K562 (cell line): Measurements from ENCODE around the gene RGS17. TPM values are rescaled to one million over a fixed set of nuclear protein-coding genes. Genes with fewer than 3 reads are reported as not detected.
A peak's percentile ranks its signal among the peaks of the same experiment; 100 is the strongest.

Experiments
- BCL6 ChIP-seq: fragments of 250-450 bp; sonication (Bioruptor Pico); IDR thresholded peaks from 2 replicates; pipeline ENCODE4 v1.4.0; 2020
- CHAMP1 ChIP-seq: fragments of 450-650 bp; IDR thresholded peaks from 2 replicates; pipeline ENCODE4 v1.6.1; 2016; ENCODE audit warnings: mild to moderate bottlenecking
- CREM ChIP-seq: IDR thresholded peaks from 2 replicates; pipeline ENCODE4 v1.6.1; 2014; ENCODE audit warnings: antibody characterized with exemption, low read depth
- CTCF ChIP-seq, 3 experiments: IDR thresholded peaks in 2 of 3; conservative IDR thresholded peaks in 1 of 3; 2 replicates each; pipeline ENCODE4 v1.5.1; 2011 to 2012; ENCODE audit warnings: low read length in 3 of 3, mild to moderate bottlenecking in 3 of 3, control low read depth in 2 of 3, improper control_type of control experiment in 1 of 3, inconsistent platforms in 1 of 3, low read depth in 1 of 3, mixed read lengths in 1 of 3, moderate library complexity in 1 of 3; ENCODE audit not compliant: insufficient read depth in 2 of 3
- ETV6 ChIP-seq, 3 experiments: fragments of 150-350 bp in 1 of 3; sonication (generic) in 1 of 3; formaldehyde crosslinking in 1 of 3; IDR thresholded peaks; 2 replicates each; pipeline versions ENCODE4 v1.6.1 to v1.8.0; 2014 to 2022; ENCODE audit warnings: borderline replicate concordance in 2 of 3, low read depth in 2 of 3, antibody characterized with exemption in 1 of 3, low read length in 1 of 3, mild to moderate bottlenecking in 1 of 3, missing genetic modification reagents in 1 of 3
- FIP1L1 ChIP-seq: fragments of 200-400 bp; formaldehyde crosslinking; IDR thresholded peaks from 2 replicates; pipeline ENCODE4 v1.6.1; 2018; ENCODE audit warnings: mild to moderate bottlenecking, low read depth, low read length; ENCODE audit not compliant: poor library complexity, severe bottlenecking
- FOXO4 ChIP-seq: fragments of 450-650 bp; formaldehyde crosslinking; IDR thresholded peaks from 2 replicates; pipeline ENCODE4 v1.4.0; 2020; ENCODE audit warnings: mild to moderate bottlenecking, moderate library complexity
- HNRNPLL ChIP-seq: fragments of 200-400 bp; formaldehyde crosslinking; IDR thresholded peaks from 2 replicates; pipeline ENCODE4 v1.6.1; 2017; ENCODE audit warnings: low read length, low read depth, mild to moderate bottlenecking; ENCODE audit not compliant: poor library complexity, severe bottlenecking
- LEF1 ChIP-seq: fragments of 450-650 bp; IDR thresholded peaks from 2 replicates; pipeline ENCODE4 v1.6.1; 2016; ENCODE audit warnings: mild to moderate bottlenecking
- MCM7 ChIP-seq, 2 experiments: fragments of 450-650 bp; IDR thresholded peaks; 2 replicates each; pipeline ENCODE4 v1.6.1; 2016 to 2018
- NELFE ChIP-seq: IDR thresholded peaks from 2 replicates; pipeline ENCODE4 v1.6.1; 2011; ENCODE audit warnings: mild to moderate bottlenecking; ENCODE audit not compliant: insufficient read depth, insufficient read length
- PHTF2 ChIP-seq: fragments of 250-450 bp; sonication (Bioruptor Pico); IDR thresholded peaks from 2 replicates; pipeline ENCODE4 v1.5.0; 2021; ENCODE audit warnings: mild to moderate bottlenecking
- POLR2A ChIP-seq: fragments of 450-650 bp; conservative IDR thresholded peaks from 2 replicates; pipeline ENCODE4 v1.6.1; 2016
- RUNX1 ChIP-seq: sonication (generic); IDR thresholded peaks from 2 replicates; pipeline ENCODE4 v1.6.1; 2016; ENCODE audit warnings: antibody characterized with exemption, low read depth
- SFPQ ChIP-seq: fragments of 200-400 bp; formaldehyde crosslinking; IDR thresholded peaks from 2 replicates; pipeline ENCODE4 v1.6.1; 2017; ENCODE audit warnings: mild to moderate bottlenecking, low read depth, low read length, moderate library complexity
- U2AF1 ChIP-seq: fragments of 200-400 bp; formaldehyde crosslinking; optimal IDR thresholded peaks from 2 replicates; pipeline ENCODE3; 2017; ENCODE audit warnings: mild to moderate bottlenecking, low read depth, low read length, moderate library complexity
- U2AF2 ChIP-seq: fragments of 200-400 bp; formaldehyde crosslinking; optimal IDR thresholded peaks from 2 replicates; pipeline ENCODE3; 2017; ENCODE audit warnings: low read depth, mild to moderate bottlenecking, low read length
- ZKSCAN3 ChIP-seq: fragments of 250-450 bp; sonication (Bioruptor Pico); IDR thresholded peaks from 2 replicates; pipeline ENCODE4 v1.4.0; 2020
- ZNF12 ChIP-seq: sonication (generic); formaldehyde crosslinking; IDR thresholded peaks from 2 replicates; pipeline ENCODE4 v1.4.0; 2020; ENCODE audit warnings: mild to moderate bottlenecking, missing genetic modification reagents
- ZNF174 ChIP-seq: fragments of 250-450 bp; sonication (Bioruptor Pico); IDR thresholded peaks from 2 replicates; pipeline ENCODE4 v1.4.0; 2020; ENCODE audit warnings: mild to moderate bottlenecking
- ZNF707 ChIP-seq: fragments of 250-450 bp; sonication (Bioruptor Pico); conservative IDR thresholded peaks from 2 replicates; pipeline ENCODE4 v1.8.0; 2022; ENCODE audit warnings: inconsistent platforms, mild to moderate bottlenecking, moderate library complexity
- polyA plus RNA-seq, 8 experiments: library from polyadenylated mRNA; depleted of rRNA in 4 of 8; stranded (reverse) in 5 of 8; unstranded in 3 of 8; fragments of >200 nt; fragmentation: Nextera tagmentation in 2 of 8; fragmentation: Illumina TruSeq in 1 of 8; extraction: Ambion mirVana in 2 of 8; extraction: Trizol in 1 of 8; gene quantifications; 2 replicates each; pipeline versions ENCODE4 v1.2.1 to v1.2.3, GENCODE V29; 2011 to 2014; ENCODE audit warnings: inconsistent platforms in 1 of 8, missing spikeins in 1 of 8
- total RNA-seq, 7 experiments: library from RNA; depleted of rRNA in 6 of 7; stranded (reverse); fragments of >200 nt in 6 of 7; fragmentation: Illumina TruSeq in 2 of 7; extraction: Trizol in 2 of 7; gene quantifications; 2 replicates each; pipeline versions ENCODE4 v1.2.1 to v1.2.3, GENCODE V29; 2011 to 2021; ENCODE audit warnings: low replicate concordance in 1 of 7

The RGS17 gene
- total and polyA plus RNA-seq, 9 of the 15 experiments (the other 6 are each of a cell fraction or from before 2014, with no cell fraction given) = 0.01 to 0.14 (median 0.08) TPM; not detected in 6

GRCh38 chr6:153002613-153003365 lies 128.3 kb downstream of the RGS17 start, which contains the start of gene MTRF1L (continued):
- TF ChIP-seq CTCF (IDR thresholded peaks at IDR 0.05 in 2 of 3, conservative IDR thresholded peaks at IDR 0.05 in 1 of 3; ENCODE audit: insufficient read depth in 2 of 3, low read depth in 1 of 3, low read length in 3 of 3) (0 out of 6 replicates have a peak, but pooled peaks of 1 of the 3 experiments have one; percentile 2), CREM (peak; percentile 77), HNRNPLL (peak; percentile 96), FOXO4 (CRISPR knock-in tag) (no peak), MCM7 (IDR thresholded peaks at IDR 0.05) (no peak), BCL6 (CRISPR knock-in tag) (no peak), NELFE (peak; percentile 20), CHAMP1 (peak; percentile 86), FIP1L1 (no peak), ETV6 (IDR thresholded peaks at IDR 0.05; ENCODE audit: borderline replicate concordance in 1 of 2, low read depth in 2 of 2, low read length in 1 of 2) (peak; percentile 56 to 66; a peak in 2 of 4 replicates), ETV6 (CRISPR knock-in tag; IDR thresholded peaks at IDR 0.05; ENCODE audit: borderline replicate concordance) (no peak), ZNF707 (CRISPR knock-in tag) (no peak), LEF1 (peak; percentile 55; the same call in 1 of the 2 replicates), POLR2A (peak; percentile 89), U2AF1 (no peak), RUNX1 (no peak), U2AF2 (no peak), SFPQ (no peak), ZNF12 (CRISPR knock-in tag) (no peak), ZKSCAN3 (CRISPR knock-in tag) (no peak), PHTF2 (CRISPR knock-in tag) (no peak), ZNF174 (no peak)
